Colonic mucosa (tissue), 4 donors: ENCODE data around the gene RPL38. TPM values are rescaled to one million over a fixed set of nuclear protein-coding genes. Genes with fewer than 3 reads are reported as not detected.

Source experiments
- DNase-seq: peaks from one replicate; pipeline ENCODE4 v3.0.0-alpha.2; 2020
- H3K27ac ChIP-seq: fragments of 200-600 bp; one replicate; pipeline ENCODE4 v1.8.0; 2021
- H3K27me3 ChIP-seq: fragments of 200-600 bp; one replicate; pipeline ENCODE4 v1.8.0; 2021
- H3K36me3 ChIP-seq: fragments of 200-600 bp; one replicate; pipeline ENCODE4 v1.8.0; 2021
- H3K4me1 ChIP-seq: fragments of 200-600 bp; one replicate; pipeline ENCODE4 v1.8.0; 2021; ENCODE audit warnings: mild to moderate bottlenecking
- H3K4me3 ChIP-seq: fragments of 200-600 bp; one replicate; pipeline ENCODE4 v1.8.0; 2021
- H3K9ac ChIP-seq, 2 donors: one replicate each; pipeline ENCODE4 v1.7.0; 2013; ENCODE audit warnings: control low read depth in 2 of 2, low read depth in 2 of 2, low read length in 2 of 2
- H3K9me3 ChIP-seq: fragments of 200-600 bp; one replicate; pipeline ENCODE4 v1.8.0; 2021
- intact Hi-C: fragments of 100-400 bp; cut with DNase I; formaldehyde crosslinking; loops from one replicate; pipeline ENCODE4 v1.14.1; 2022
- total RNA-seq, 2 donors: library from RNA; stranded (reverse); fragmentation: NEBNext Ultra II Directional in 1 of 2; extraction: Animal tissue kit (Norgen Biotek cat#: 25700) in 1 of 2; gene quantifications; one replicate each; pipeline ENCODE4 v1.2.1, GENCODE V29; 2021
- TF ChIP-seq, protein P1 (sequence below): fragments of 200-600 bp; IDR thresholded peaks from one replicate; pipeline ENCODE4 v1.8.0; 2022; ENCODE audit warnings: antibody characterized with exemption, mild to moderate bottlenecking
- donor health status: healthy.
- donor health status: DM: no; HTN: no; CAD: no.
- donor health status: DM: no; HTN: no; CAD: no.

The RPL38 gene
- total RNA-seq, 2 donors from 2014 or later, result 723 to 795 TPM

GRCh38 chr17:74159226-74159840 is 44.1 kb upstream of the RPL38 start:
- intact Hi-C loops, result no loop called here
- DNase-seq, result no peak
- Histone ChIP-seq H3K4me3 (no peak overlapping the region), H3K27ac (no peak overlapping the region), H3K9me3 (no peaks in the 10 kb centered on the region), H3K36me3 (no peaks in the 10 kb centered on the region), H3K27me3 (no peaks in the 10 kb centered on the region), H3K9ac (no peak overlapping the region), H3K4me1 (no peaks in the 10 kb centered on the region)
- TF ChIP-seq, protein P1, sequence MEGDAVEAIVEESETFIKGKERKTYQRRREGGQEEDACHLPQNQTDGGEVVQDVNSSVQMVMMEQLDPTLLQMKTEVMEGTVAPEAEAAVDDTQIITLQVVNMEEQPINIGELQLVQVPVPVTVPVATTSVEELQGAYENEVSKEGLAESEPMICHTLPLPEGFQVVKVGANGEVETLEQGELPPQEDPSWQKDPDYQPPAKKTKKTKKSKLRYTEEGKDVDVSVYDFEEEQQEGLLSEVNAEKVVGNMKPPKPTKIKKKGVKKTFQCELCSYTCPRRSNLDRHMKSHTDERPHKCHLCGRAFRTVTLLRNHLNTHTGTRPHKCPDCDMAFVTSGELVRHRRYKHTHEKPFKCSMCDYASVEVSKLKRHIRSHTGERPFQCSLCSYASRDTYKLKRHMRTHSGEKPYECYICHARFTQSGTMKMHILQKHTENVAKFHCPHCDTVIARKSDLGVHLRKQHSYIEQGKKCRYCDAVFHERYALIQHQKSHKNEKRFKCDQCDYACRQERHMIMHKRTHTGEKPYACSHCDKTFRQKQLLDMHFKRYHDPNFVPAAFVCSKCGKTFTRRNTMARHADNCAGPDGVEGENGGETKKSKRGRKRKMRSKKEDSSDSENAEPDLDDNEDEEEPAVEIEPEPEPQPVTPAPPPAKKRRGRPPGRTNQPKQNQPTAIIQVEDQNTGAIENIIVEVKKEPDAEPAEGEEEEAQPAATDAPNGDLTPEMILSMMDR, result no peak

DNA sequence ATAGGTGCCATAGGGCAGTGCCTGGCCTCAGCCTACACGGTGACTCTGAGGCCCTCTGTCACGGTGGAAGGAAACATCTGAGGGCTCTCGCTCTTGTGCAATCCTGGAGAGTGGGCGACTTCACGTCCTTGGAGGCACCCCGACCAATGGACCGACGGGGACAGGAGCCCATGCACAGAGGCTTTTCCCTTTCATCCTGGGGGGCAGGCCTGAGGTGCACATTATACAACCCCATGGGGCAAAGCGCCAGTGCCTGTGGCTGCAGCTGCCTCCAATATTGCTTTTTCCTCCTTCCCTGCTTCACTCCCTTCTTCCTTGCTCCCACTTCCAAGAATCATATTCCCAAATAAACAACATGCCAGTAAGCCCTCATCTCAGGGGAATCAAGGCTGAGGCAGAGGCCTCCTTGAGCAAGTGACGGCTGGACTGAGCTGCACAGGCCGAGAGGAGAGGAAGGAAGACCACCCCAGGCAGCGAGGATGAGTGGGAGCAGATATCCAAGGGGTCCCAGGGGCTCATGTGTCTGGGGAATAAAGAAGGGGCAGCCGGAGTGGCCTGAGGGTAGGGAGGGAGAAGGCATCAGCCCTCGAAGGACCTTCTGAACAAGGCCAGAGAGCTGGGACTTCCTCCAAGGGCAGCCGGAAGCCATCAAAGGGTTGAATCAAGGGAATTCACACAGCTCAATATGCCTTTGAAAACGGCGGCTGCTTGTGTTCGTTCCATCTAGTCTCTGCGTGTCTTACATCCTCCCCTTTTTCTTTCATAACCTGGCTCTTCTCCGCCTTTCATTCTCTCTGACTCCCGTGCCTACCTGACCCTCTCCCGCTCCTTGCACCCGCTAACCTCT is 42.6 kb upstream of the RPL38 start:
- Histone ChIP-seq H3K9ac (no peak overlapping the region), H3K27me3 (no peaks in the 10 kb centered on the region), H3K9me3 (no peaks in the 10 kb centered on the region), H3K4me3 (no peak overlapping the region), H3K27ac (no peak overlapping the region), H3K36me3 (no peaks in the 10 kb centered on the region), H3K4me1 (no peaks in the 10 kb centered on the region)
- TF ChIP-seq, protein P1, result no peak
- intact Hi-C loops, result no loop called here
- no peak for DNase-seq

DNA sequence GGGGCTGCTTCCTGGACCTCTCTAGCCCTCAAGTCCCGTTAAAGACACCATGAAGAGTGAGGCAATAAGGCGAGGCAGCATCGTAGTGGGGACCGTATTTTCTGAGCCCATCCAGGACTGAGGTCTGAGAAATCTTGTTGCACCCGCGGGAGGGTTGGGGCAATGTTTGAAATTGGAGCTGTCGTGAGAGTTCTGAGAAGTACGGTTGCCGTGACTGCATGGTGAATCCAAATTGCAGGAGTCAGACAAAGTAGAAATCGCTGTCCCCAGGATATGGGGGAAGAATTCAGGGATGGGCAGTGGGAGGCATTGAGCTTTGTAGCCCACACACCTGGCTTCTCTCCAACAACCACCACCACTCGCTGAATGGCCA is 42.0 kb upstream of the RPL38 start:
- intact Hi-C loops, result no loop called here
- no peaks in the 10 kb centered on the region for H3K36me3 ChIP-seq
- no peak overlapping the region for H3K9ac ChIP-seq
- no peaks in the 10 kb centered on the region for H3K27me3 ChIP-seq
- H3K27ac ChIP-seq, result no peak overlapping the region
- TF ChIP-seq, protein P1, result no peak
- H3K4me1 ChIP-seq, result no peaks in the 10 kb centered on the region
- H3K9me3 ChIP-seq, result no peaks in the 10 kb centered on the region
- DNase-seq, result peak; percentile 8
- H3K4me3 ChIP-seq, result no peak overlapping the region

DNA sequence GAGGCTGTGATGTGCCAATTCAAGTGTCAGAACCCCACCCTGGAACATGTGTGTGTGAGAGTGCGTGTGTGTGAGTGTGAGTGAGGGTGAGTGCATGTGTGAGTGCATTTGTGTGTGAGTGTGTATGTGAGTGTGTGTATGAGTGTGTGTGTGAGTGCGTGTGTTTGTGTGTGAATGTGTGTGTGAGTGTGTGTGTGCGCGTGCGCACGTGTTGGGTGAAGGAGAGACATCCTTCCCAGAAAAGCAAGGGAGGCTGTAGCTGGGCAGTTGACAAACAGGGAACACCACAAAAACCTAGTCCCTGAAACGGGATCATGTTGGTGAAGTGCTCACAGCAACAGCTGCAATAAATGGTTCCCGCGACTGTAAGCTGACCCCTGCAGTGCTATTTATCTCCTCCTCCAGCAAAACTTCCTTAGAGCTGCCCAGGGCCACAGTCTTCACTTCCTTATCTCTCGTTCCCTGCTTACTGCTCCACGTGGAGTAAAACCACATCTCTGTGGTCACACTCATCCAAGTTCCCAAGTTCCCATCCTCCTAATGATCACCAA is 40.1 kb upstream of the RPL38 start:
- H3K9me3 ChIP-seq, result no peaks in the 10 kb centered on the region
- H3K27ac ChIP-seq, result no peak overlapping the region
- DNase-seq, result no peak
- intact Hi-C loops, result no loop called here
- H3K27me3 ChIP-seq, result no peaks in the 10 kb centered on the region
- TF ChIP-seq, protein P1, result no peak
- no peak overlapping the region for H3K4me3 ChIP-seq
- no peaks in the 10 kb centered on the region for H3K4me1 ChIP-seq
- no peak overlapping the region for H3K9ac ChIP-seq
- no peaks in the 10 kb centered on the region for H3K36me3 ChIP-seq

DNA sequence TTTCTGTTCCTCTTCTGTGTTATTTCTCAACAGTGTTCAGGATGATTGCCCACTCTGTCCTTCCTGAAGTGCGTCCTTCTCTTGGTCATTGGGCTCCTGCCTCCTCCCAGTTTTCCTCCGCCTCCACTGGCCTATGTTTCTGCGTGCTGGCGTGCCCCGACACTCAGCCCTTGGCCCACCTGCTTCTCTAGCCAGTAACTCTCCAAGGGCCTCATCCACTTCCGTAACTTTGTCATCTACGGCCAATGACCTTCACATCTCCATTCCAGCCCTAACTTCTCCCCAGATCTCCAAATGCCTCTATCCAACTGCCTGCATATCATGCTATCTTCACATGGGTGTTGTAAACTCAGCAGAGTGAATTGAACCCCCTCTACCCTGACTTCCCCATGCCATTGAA is 39.6 kb upstream of the RPL38 start:
- H3K9ac ChIP-seq, result no peak overlapping the region
- H3K4me1 ChIP-seq, result no peaks in the 10 kb centered on the region
- H3K36me3 ChIP-seq, result no peaks in the 10 kb centered on the region
- H3K9me3 ChIP-seq, result no peaks in the 10 kb centered on the region
- no peak overlapping the region for H3K4me3 ChIP-seq
- H3K27ac ChIP-seq, result no peak overlapping the region
- intact Hi-C loops, result no loop called here
- no peaks in the 10 kb centered on the region for H3K27me3 ChIP-seq
- no peak for DNase-seq
- TF ChIP-seq, protein P1, result no peak
